ENCODE measurements around the gene RHOV. TPM values are rescaled to one million over a fixed set of nuclear protein-coding genes. Genes with fewer than 3 reads are reported as not detected.
A peak's percentile ranks its signal among the peaks of the same experiment; 100 is the strongest.

RHOV gene
- total RNA-seq, 4 donors from 2014 or later: 0.39 to 0.60 TPM; not detected in 2

DNA sequence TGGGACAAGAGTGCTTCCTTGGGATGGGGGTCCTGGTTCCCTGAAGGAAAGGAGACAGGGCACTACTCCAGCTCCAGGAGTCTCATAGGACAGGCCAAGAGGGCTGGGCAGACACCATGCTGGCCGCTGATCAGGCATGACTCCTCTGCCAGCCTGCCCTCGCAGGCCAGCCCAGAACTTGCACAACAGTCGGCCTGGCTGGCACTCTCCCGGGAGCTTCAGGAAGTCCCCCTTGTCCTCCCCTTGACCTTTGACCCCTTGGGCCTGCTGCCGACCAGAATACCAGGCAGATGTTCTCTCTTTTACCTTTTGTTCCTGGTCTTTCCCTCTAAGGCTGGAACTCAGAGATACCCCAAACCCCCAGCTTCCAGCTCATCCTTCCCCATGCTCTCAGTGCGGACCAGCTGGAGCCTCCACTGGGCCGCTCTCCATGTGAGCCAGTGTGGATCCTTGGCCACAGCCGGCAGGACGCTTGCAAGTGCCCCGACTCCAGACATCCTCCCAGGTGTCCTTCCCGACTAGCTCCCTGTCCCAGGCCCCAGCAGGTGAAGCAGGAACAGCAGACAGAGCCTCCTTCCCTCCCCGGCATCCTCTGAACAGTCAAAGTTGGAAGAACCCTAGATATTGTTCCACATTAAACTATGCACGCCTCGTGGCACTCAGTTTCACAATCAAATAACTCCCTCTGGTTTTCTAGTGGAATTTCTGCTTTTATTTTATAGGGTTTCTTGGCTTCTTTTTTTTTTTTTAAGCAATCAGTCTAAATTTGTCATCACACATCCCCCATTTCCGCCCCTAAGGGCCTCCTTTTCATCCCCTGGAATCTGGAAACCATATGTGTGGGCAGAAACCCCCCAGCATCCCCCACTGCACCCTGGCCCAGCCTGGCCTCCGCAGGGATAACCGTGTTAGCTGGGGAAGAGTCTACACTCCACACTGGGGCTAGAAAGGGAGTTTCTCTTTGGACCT lies 35.9 kb upstream of the RHOV start:
- Histone ChIP-seq H3K4me1 (peaks cover 0 to 40% (median 26%) of the 10 kb centered on the region in 4 donors), H3K4me3 (no peak overlapping the region), H3K9me3 (no peaks in the 10 kb centered on the region), H3K27me3 (no peaks in the 10 kb centered on the region), H3K36me3 (no peaks in the 10 kb centered on the region), H3K27ac (peak overlapping the region in 1 of 4 donors; percentile 8)
- 46 to 48% methylated on average over 17 of the region's 17 CpGs for WGBS, 2 donors
- TF ChIP-seq, protein P1, sequence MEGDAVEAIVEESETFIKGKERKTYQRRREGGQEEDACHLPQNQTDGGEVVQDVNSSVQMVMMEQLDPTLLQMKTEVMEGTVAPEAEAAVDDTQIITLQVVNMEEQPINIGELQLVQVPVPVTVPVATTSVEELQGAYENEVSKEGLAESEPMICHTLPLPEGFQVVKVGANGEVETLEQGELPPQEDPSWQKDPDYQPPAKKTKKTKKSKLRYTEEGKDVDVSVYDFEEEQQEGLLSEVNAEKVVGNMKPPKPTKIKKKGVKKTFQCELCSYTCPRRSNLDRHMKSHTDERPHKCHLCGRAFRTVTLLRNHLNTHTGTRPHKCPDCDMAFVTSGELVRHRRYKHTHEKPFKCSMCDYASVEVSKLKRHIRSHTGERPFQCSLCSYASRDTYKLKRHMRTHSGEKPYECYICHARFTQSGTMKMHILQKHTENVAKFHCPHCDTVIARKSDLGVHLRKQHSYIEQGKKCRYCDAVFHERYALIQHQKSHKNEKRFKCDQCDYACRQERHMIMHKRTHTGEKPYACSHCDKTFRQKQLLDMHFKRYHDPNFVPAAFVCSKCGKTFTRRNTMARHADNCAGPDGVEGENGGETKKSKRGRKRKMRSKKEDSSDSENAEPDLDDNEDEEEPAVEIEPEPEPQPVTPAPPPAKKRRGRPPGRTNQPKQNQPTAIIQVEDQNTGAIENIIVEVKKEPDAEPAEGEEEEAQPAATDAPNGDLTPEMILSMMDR (IDR thresholded peaks at IDR 0.05): no peak
- no peak for TF ChIP-seq POLR2A (IDR thresholded peaks at IDR 0.05)
- TF ChIP-seq EP300 (IDR thresholded peaks at IDR 0.05): no peak
- DNase-seq (ENCODE audit: low spot score in 2 of 2): no peak

DNA sequence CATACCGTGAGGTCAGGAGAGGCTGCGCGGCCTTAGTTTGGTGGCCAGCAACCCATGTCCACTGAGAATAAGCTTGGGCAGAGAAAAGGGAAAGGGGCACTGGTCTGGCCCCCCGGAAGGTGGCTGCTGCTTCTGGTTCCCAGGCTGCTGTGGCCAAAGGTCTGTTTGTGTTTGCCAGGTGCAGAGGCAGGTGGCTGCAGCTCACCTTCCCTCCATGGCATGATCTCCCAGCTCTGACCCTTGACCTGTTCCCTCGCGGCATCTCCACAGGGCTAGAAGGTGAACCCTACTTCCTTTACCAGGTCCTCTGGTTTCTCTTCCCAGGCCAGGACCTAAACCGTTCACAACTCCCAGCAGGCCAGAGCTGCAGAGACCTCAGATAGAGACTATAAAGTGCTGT lies 34.1 kb upstream of the RHOV start:
- 74 to 77% methylated on average over 7 of the region's 7 CpGs for WGBS, 2 donors
- Histone ChIP-seq H3K36me3 (peaks cover 0 to 9% (median 5%) of the 10 kb centered on the region in 3 donors), H3K27me3 (no peaks in the 10 kb centered on the region), H3K4me1 (peaks cover 0 to 56% (median 26%) of the 10 kb centered on the region in 4 donors), H3K9me3 (no peaks in the 10 kb centered on the region), H3K4me3 (no peak overlapping the region), H3K27ac (peak overlapping the region in 2 of 4 donors; percentile 89 to 90)
- DNase-seq (ENCODE audit: low spot score in 2 of 2): no peak
- no peak for TF ChIP-seq POLR2A (IDR thresholded peaks at IDR 0.05)
- TF ChIP-seq, protein P1 (IDR thresholded peaks at IDR 0.05): no peak
- no peak for TF ChIP-seq EP300 (IDR thresholded peaks at IDR 0.05)

DNA sequence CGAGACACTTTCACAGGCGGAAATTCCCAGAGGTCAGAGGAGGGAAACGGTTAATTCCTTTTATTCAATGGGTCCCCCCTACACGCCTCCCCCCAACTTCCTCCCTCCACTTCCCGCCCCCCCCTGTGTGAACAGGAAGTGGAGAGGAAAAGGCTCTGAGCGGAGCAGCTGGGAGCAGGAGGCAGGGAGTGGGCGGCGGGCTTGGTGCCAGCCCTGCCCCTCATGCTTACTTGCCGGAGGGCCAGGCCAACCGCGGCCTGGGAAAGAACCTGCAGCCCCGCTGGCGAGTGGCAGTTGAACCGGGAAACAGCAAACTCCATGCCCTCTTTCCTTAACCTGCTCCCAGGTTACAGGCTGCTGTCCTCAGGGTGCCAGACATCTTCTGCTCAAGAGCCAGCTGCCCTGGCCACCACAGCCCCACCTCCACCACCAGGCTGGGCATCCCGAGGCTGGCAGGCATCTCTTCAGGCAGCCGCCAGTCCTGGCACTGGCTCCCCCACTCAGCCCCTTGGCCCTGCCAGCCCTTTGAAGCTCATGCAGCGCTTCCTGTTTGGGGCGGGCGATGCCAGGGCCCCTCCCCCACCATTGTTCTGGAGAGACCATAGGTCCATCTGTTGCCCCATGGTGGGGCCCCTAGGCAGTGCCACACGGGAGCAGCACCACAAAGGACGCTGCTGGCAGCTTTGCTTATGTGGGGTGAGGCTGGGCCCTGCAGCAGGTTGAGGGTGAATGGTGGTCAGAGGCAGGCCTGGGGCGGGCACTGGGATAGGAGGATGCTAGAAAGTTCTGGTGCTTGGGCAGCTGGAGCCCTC lies 33.2 kb upstream of the RHOV start:
- H3K36me3 ChIP-seq: peaks cover 0 to 18% (median 7%) of the 10 kb centered on the region in 3 donors

DNA sequence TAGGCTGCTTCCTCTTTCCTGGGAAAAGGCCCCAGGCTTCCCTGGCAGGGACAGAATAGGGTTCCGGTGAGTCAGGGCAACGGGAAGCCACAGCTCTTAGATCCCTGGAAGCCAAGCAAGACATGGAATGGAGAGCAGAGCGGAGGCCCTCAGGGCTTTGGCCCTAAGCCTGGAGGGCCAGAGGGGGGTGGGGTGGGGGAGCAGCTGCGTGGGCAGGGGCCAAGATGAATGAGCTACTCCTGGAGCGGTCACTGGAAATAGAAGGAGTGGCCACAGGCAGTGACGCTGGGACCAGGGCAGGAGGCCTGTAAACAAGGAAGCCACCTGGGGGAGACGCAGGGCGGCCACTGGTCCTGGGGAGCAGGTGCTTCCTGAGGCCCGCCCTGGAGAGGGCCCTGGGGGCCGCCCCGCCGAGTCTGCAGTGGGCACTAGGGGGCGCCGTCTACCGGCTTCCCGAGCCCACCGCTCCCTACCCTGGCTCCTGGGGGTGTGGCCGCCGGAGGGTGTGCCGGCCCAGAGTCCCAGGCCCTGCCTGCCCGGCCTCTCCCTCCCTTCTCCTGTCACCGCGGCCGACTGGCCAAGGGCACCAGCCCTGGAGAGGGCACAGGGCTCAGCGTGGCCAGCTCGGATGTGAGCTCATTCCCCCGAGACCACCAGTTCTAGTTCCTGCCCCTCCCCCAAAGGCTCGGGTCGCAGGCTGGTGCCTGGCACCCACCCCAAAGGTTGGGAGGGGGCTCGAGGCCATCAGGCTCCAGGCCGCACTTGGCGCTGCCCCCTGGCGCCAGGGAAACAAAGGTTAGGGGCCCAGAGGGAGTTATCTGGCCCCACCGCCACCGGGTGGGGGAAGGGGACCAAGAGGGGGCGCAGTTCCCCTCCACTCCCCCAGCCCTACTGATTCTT lies 32.3 kb upstream of the RHOV start:
- Histone ChIP-seq H3K27ac (peak overlapping the region; percentile 63 to 94 (median 90)), H3K4me1 (peaks cover 0 to 58% (median 26%) of the 10 kb centered on the region in 4 donors), H3K4me3 (peak overlapping the region; percentile 42 to 56 (median 52)), H3K9me3 (no peaks in the 10 kb centered on the region), H3K27me3 (no peaks in the 10 kb centered on the region), H3K36me3 (peaks cover 0 to 27% (median 7%) of the 10 kb centered on the region in 3 donors)
- DNase-seq (ENCODE audit: low spot score in 2 of 2): peak; percentile 56 to 62
- TF ChIP-seq POLR2A (IDR thresholded peaks at IDR 0.05) (no peak), EP300 (IDR thresholded peaks at IDR 0.05) (peak; percentile 21 to 59)
- TF ChIP-seq, protein P1 (IDR thresholded peaks at IDR 0.05): peak; percentile 72 to 90 (median 81)
- 0 to 2% methylated on average over 20 to 26 of the region's 36 CpGs for WGBS, 2 donors

More for the DNA sequence above, 33.2 kb upstream of the RHOV start:
- Histone ChIP-seq H3K27me3 (no peaks in the 10 kb centered on the region), H3K4me1 (peaks cover 0 to 58% (median 26%) of the 10 kb centered on the region in 4 donors), H3K27ac (peak overlapping the region; percentile 63 to 94 (median 90)), H3K9me3 (no peaks in the 10 kb centered on the region), H3K4me3 (peak overlapping the region; percentile 42 to 56 (median 52))
- 16 to 20% methylated on average over 17 to 19 of the region's 22 CpGs for WGBS, 2 donors
- TF ChIP-seq, protein P1 (IDR thresholded peaks at IDR 0.05): no peak
- TF ChIP-seq EP300 (IDR thresholded peaks at IDR 0.05): no peak
- TF ChIP-seq POLR2A (IDR thresholded peaks at IDR 0.05): no peak
- DNase-seq (ENCODE audit: low spot score in 2 of 2): no peak

Data from tibial nerve (tissue), 4 donors.